HG02798 (cell line): ENCODE results near the gene ALS2CL.

ENCODE experiments used
- ATAC-seq: cut with Tn5 transposase; IDR thresholded peaks from one replicate; pipeline ENCODE4 v1.9.1; 2021; ENCODE audit warnings: mild to moderate bottlenecking; ENCODE audit not compliant: unreplicated experiment, poor library complexity

Gene ALS2CL

DNA sequence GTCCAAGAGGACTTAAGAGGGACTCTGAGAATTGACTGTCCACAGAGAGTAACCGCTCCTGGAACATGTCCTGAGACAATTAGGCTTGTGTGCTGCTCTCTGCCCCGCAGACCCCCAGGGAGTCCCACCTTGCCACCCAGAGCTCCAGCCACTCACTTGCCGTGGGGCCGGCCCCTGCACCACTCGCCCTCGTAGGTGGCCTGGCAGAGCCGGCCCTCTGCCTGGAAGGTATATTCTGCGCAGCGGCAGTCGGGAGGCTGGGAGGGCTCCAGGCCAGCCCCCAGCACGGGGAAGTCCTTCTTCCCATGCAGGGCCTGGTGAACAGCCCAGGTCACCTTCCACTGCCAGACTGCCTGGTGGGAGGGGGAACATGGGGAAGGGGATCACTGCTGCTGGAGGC, 10.5 kb downstream of the ALS2CL start:
- no peak for ATAC-seq

DNA sequence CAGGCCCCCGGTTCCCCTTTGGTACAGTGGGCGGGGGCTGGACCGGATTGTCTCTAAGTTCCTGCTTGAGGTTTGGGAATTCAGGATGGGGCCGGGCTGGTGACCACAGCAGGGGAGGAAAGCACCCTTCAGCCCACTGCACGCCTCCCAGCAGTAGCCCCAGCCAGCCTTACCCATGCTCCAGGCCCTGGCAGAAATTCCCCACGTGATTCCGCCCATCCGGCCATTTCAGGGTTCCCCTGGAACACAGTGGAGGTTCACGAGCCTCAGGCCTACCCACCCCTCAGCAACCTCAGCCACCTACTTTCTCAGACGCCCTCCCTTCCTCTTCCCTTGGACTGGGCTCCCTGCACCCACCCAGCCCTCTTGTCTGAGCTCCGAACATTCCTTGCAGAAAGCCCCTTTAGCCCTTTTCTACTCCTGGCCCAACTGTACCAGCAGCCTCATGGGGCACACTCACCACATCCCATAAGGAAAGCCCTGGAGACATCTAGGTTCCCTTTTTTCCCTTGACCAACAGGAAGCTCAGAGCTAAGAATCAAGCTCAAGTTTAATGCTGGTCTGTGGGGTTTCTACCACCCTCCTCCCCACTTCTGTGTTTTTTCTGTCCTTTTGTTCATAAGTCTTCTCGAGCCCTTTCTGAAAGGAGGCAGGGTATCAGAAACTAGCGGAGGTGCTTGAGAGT, 11.5 kb downstream of the ALS2CL start:
- no peak for ATAC-seq

DNA sequence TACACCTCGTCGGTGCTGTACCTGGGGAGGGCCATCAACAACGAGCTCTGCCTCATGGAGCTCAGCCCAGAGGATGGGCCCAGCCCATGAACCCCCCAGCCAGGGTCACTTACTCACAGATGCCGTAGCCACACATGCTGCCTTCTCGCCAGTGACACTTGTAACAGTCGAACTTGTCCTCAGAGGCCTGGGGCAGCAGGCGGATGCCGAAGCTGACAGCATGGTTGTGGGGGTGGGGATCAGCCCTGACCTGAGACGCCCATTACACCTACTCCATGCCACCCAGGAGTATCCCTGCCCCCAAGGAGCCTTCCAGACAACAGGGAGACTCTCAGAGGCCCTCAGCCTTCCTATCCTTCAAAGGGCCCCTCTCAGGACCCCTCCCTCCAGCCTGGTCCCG, 12.1 kb downstream of the ALS2CL start:
- ATAC-seq, result no peak

DNA sequence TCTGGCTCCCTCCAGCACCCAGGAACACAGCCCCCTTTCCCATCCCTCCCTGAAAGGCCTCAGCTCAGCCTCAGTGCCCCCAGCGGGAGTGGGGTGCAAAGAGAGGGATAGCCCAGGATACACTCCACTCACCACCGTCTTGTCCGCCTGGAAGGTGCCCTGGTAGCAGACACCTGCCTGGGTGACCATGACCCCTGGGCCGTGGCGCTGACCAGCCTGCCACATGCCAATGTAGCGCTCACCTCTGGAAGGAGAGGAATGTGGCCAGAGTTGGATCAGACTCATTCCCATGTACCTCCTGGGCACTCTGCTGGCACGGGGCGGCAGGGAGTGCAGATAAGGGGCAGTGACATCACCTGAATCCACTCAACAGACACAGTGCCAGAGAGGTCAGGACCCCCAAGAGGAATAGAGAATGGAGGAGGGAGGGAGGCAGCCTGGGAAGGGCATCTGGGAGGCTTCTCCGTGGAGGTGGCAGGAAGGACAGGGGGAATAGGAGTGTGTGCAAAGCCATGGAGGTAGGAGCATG, 13.1 kb downstream of the ALS2CL start:
- ATAC-seq, result no peak

DNA sequence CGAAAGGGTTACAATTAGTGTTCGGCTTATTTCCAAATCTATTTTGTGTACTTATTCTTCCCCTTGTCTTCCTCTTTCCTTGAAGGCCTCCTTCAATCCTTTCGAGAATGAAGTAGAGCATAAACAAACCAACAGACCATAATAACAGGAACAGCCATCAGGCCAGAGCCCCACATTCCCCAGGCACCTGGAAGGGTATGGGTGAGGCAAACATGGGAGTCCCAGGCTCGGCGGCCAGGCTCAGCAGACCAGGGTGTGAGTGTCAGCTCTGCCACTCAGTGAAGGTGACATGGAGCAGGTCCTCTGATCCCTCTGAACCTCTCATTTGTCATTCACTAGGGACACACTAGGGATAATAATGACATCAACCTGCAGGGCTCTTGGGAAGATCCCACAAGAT, 13.8 kb downstream of the ALS2CL start:
- ATAC-seq, result no peak

DNA sequence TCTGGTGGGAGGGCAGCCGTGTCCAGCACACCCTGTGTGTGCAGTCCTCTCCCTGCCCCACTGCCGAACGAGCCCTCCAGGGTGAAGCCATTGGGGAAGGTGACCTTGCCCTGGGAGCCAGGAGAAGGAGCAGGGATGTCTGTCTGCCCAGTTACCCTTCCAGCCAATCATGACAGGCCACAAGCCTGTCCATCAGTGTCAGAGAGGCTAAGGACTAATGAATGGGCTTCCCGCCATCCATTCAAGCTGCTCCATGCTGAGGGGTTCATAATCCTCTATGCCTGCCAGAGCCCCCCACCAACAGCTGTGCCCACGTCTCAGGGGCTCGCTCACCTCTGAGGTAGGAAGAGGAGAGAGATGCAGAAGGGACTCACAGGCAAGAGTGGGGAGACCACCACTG, 15.2 kb downstream of the ALS2CL start:
- no peak for ATAC-seq

DNA sequence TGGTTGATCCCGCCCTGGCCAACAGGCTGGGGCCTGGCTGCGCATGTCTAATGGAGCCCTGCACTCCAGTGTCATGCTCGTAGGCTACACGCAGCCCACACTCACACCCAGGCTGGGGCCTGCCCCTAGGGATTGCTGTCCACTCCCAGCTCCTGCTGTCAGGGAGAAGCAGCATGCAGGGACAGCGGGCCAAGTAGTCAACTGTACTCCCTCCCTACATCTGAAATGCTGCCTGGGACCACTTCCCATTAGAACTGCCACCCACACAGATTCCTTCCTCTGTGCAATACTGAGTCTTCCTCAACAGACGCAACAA, 16.1 kb downstream of the ALS2CL start:
- ATAC-seq, result no peak

DNA sequence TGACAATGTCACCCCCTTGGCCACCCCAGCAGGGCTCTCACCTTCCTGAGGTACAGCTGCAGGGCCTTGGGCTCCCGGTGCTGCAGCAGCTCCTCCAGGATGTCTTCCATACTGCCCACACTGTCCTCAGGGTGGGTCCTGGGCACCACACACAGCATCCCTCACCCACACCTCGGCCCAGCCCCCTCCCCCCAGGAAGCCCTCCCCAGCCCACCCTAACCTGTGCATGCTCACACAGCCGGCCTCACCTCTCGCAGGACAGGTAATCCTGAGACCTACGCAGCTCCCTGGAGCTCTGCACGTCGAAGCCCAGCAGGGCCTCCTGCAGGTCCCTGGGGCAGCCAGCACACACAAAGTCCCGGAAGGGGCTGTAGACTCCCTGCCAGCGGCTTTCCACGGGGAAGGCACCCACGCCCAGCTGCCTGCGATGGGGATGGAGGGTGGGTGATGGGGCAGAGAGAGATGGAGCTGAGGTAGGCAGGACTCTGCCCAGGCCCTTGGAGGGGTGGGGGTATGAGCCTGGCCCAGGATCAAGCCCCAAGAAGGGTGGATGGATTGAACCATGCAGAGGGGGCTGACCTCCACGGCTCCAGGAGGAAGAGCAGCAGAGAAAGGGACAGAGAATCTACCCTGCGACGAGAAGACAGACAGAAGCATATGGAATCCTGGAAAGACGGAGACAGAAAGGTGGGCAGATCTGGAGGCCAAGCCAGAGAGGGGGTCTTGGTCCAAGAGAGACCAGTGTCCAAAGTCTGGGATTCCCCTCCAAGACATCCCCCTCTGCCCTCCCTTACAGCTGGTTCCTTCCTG, 16.7 kb downstream of the ALS2CL start:
- no peak for ATAC-seq

DNA sequence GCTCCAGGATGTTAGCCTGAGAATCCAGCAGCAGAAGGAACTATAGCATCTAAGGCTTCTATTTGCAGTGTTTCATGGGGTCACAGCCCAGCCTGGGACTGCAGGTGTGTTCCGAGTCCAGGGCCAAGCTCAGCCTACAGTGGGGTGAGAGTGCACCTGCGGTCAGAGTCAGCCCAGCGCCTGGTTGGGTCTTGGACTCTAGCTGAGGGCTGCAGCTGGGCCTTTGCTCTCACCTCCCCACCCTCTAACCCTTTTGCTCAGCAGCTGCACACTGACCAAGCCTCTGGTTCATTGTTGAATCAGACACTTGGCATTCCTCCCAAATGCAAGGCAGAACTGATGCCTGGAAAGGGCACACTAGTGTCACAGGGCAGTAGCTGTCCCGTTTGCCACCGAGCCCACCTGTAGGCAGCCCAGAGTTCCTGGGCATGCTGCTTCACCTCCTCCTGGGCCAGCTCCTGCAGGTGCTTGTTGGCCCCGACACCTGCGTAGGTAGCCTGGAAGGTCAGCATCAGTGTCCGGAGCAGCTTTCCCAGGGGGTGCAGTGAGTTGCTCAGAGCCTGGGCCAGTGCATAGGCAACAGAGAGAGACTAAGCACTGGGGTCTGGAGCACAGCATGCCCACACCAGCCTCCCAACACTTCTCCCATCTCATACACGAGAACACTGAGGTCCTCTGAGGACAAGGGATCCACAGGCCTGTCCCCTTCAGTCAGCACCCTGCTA, 17.5 kb downstream of the ALS2CL start:
- ATAC-seq, result no peak

DNA sequence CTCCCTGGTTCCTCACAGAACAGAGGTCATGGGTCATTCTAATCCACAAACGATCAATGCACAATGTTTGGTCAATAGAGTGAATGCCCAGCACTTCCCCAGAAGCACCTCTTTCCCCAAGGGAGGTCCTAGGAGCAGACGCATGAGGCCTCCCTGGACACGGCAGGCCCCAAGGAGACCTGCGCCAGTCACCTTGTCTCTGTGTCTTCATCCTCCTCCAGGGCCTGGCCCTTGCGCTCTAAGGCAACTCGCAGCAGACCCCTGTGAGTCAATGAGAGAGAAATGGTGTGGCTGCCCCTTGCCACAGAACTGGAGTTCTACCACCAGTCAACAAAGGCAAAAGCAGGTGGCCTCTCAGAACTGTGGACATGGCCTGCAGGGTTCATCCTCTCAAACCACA, 18.1 kb downstream of the ALS2CL start:
- no peak for ATAC-seq

DNA sequence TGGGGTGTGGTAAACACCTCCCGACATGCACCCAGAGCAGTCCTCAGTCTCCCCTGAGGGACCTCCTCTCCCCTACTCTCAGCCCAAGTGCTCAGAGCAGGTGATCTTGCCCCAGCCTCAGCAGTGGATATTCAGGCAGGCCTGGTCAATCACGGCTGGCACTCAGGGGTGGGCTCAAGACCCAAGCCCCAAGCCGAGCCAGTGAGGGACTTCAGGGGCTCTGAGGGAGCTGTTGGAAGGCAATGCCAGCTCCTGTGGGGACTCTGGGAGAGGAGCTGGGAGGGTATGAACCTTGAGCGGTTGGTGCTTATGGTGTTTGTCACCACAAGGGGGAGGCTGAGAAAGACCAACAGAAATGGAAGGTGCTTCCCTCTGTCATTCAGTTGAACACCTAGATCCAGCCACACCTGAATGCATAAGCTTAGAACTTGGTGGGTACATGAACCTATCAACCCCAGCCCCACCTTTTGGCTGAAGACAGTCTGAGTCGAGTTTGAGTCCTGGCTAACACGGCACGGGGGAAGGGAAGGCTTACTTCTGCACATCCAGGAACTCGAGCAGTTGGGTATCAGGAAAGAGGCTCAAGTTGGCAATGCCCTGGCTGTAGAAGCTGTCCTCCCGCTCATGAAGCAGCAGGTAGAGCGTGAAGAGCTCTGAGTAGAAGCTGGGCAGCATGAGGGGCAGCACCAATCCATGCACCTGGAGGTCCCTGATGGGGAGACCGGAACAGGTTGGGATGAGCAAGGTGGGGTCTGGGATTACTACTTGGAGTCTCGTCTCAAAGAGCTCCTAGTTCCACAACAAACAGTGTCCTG, 19.2 kb downstream of the ALS2CL start:
- ATAC-seq, result no peak

DNA sequence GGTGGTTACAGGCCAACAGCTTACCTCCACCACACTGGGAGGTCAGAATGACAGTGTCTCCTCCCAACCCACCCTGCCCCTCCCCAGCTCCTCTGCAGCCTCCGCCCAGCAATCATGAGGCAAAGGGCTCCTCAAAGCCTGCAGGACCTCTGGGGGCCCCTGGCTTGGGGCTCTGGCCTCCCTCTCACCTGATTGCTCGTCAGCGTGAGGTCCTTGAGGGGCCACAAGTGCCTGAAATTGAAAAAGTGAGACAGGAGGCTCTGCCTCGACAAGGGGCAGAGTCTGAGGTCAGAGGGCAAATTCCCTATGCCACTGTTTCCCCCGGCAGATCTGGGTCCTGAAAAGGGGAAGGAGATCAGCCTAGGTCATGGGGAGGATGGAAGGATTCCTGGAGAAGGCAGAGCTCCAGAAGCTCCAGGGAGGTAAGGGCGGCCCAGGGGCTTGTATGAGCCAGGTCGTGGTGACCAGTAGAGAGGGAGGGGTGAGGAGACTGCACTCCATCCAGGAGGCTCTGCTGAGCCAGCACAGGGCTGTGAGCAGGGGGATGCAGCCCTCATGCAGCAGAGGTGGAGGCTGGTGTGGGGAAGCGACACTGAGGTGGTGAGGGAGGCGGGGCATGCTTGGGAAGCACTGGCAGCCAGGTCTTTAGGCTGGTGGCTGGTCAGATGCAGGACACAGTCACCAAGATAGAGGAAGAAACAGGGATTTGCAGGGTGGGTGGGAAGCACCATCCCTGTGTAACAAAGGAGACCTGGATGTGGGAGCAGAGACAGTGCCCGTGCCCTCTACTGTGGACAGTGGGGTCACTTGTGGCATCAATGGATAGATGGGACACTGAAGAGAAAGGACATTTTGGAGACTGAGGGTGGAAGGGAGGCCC, 20.1 kb downstream of the ALS2CL start:
- no peak for ATAC-seq

DNA sequence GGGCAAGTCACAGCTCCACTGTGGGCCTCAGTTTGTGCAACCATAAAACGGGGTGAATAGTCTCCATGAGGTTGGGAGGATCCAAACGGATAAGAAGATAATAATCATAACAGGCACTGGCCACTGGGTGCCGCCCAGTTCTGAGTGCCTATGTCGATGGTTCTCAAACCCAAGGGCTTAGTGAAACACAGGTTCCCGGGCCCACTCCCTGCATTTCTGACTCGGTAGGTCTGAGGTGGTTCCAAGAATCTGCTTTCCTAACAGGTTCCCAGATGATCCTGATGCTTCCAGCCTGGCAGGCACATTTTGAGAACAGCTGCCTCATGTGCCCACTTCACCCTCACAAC, 21.2 kb downstream of the ALS2CL start:
- no peak for ATAC-seq

DNA sequence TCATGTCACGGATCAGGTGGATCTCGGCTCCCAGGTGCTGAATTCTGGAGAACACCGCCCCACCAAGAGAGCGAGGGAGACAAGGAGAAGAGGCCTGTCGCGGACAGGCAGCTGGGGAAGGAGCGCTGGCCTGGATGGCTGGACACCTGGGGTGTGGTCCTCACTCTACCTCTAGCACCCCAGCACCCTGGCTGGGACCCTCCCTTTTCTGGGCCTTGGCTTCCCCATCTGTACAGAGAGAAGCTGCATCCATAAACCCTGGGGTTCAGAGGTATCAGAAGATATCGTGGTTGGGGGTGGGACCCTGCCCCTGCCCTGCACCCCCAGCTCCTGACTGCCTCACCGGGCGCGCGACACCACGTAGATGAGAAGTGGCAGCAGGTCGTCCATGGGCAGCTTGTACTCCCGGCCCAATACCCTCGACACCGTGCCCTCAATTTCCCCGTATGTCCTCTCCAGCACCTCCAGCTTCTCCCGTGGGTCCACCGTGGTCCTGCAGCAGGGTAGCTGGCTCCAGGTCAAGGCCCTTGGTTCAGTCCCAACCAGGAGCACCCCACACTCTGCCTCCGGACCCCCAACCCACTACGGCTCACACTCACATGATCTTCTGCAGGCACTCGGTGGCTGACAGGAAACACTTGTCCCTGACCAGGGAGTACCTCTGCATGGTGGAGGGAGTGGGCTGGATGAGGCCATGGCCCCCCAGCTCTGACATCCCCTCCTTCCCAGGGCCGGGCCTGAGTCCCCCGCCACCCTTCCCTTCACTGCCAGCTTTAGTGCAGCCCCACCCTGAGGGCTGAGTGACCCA, 21.7 kb downstream of the ALS2CL start:
- no peak for ATAC-seq

DNA sequence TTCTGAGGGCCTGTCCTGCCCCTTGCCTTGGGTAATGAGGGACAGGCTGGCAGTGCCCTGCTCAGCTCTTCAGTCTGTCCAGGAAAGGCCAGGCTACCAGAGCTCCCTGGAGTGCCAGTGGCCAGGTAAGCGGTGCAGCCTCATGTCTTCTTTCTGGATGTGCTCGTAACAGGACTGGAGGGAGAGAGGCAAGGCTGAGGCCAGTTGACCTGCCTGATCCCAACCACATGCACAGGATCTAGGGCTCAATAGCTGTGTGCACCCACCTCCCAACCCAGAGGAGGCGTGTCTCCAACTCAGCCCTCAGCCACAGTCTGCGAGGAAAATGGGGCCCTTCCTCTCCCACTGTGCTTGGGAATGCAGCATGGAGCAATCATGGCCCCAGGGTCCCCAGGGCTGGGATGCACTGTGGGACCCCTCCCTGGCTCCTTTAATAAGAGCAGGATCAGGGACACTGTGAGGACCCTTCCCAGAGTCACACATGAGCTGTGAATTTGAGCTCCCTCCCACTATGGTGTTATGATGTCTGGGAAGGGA, 22.5 kb downstream of the ALS2CL start:
- no peak for ATAC-seq

DNA sequence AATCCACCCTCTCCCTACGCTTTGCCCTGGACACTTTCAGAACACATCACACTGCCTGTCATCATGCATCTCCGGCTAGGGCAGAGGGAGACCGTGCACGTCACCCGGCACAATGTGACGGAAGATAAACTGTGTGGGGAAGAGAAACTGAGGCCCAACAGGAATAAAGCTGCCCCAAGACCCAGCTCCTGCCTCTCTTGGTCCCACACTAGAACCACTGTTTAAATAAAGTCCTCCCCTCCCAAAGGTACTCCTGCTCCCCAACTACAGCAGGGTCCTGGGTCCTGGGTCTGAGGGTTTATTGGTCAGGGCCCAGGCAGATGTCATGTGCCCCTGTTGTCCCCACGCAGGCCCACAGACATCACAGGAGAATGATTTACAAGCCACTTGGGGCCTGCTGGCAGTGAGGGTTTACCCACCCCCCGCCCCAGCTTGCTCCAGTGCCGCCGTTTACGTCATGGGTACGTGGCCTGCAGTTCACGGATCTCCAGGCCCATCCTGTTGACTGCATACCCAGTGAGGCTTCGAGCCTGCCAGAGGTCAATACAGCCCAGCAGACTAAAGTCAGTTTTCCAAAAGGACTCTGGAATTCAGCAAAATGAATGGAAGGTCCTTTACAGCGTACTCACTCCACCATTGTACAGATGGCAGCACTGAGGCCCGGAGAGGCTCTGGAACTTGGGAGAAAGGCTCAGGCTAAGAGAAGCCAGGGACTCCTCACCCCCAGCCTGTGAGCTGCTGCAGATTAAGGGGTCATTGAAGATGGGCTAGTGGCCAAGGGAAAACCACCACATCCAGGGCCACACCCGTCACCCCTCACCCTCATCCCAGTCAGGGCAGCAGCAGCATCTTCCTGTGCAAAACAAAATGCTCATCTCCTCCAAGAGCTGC, 23.2 kb downstream of the ALS2CL start:
- ATAC-seq, result no peak

DNA sequence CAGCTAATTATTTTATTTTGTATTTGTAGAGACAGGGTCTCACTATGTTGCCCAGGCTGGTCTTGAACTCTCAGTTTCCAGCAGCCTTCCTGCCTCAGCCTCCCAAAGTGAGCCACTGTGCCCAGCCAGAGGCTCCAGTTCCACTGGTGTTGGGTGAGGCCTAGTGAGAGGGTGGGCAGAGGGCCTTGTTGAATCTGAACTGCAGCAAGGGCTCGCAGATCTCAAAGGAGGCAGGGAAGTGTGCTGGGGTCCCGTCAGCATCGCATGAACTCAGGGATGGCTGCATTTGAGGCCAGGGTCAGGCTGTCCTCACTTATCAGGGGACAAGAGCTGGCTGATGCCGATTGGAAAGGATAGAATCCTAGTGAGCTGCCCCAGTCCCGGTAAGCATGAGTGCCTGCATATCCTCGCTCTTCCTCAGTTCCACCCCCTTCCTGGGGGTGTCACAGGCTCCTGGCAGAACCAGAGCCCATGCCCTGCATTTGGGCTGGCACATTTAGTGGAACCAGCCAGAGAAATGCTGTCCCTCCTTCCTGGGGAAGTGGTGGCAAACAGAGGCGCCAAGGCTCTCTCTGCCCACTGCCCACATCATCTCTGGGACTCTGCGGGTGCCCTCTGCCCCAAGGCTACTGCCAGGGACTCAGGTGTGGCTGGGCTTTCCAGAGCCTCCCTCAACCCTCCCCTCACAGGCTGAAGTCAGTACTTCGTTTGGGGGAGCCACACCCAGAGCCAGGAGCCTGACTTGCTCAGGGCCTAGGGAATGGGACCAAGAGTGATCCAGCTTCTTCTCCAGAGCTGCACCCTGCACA, 24.1 kb downstream of the ALS2CL start:
- no peak for ATAC-seq
